ENCODE results near the gene CIDEB.
"Not testable (repeated sequence)": the region's sequence is repeated elsewhere in the genome, so short reads cannot be mapped to it uniquely, and the experiment has no call there.

Gene CIDEB

GRCh38 chr14:24331731-24332267 lies 24.0 kb upstream of the CIDEB start:
- TF ChIP-seq CTCF (conservative IDR thresholded peaks at IDR 0.05; ENCODE audit: control insufficient read depth, insufficient read depth, low read depth, low read length): no peak
- DNase-seq (ENCODE audit: low read depth): no peak
- no peak overlapping the region for H3K4me3 ChIP-seq (ENCODE audit: control insufficient read depth, low read depth, low read length)

GRCh38 chr14:24330973-24331674 lies 23.3 kb upstream of the CIDEB start:
- H3K4me3 ChIP-seq (ENCODE audit: control insufficient read depth, low read depth, low read length): no peak overlapping the region
- no peak for DNase-seq (ENCODE audit: low read depth)
- no peak for TF ChIP-seq CTCF (conservative IDR thresholded peaks at IDR 0.05; ENCODE audit: control insufficient read depth, insufficient read depth, low read depth, low read length)

- H3K4me3 ChIP-seq (ENCODE audit: control insufficient read depth, low read depth, low read length): no peak overlapping the region
- TF ChIP-seq CTCF (conservative IDR thresholded peaks at IDR 0.05; ENCODE audit: control insufficient read depth, insufficient read depth, low read depth, low read length): no peak
- DNase-seq (ENCODE audit: low read depth): no peak
These were observed 22.0 kb upstream of the CIDEB start for GRCh38 chr14:24329736-24330135.

- TF ChIP-seq CTCF (conservative IDR thresholded peaks at IDR 0.05; ENCODE audit: control insufficient read depth, insufficient read depth, low read depth, low read length): no peak
- no peak overlapping the region for H3K4me3 ChIP-seq (ENCODE audit: control insufficient read depth, low read depth, low read length)
- no peak for DNase-seq (ENCODE audit: low read depth)
These were observed 21.4 kb upstream of the CIDEB start for GRCh38 chr14:24329073-24329663.

DNA sequence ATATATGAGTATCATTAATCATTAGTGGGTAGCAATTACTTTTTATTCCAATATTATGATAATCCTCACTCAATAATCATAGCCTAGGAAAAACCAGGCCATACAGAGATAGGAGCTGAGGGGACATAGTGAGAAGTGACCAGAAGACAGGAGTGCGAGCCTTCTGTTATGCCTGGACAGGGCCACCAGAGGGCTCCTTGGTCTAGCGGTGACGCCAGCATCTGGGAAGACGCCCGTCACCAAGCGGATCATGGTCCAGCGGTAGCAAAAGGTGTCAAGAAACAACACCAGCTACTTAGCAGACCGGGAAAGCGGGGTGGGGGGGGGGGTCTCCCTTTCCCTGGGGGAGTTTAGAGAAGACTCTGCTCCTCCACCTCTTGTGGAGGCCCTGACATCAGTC lies 20.1 kb upstream of the CIDEB start:
- TF ChIP-seq CTCF (conservative IDR thresholded peaks at IDR 0.05; ENCODE audit: control insufficient read depth, insufficient read depth, low read depth, low read length): peak; percentile 23
- peak; percentile 34 for DNase-seq (ENCODE audit: low read depth)
- H3K4me3 ChIP-seq (ENCODE audit: control insufficient read depth, low read depth, low read length): not testable (repeated sequence)

GRCh38 chr14:24327303-24327702 lies 19.5 kb upstream of the CIDEB start:
- no peak overlapping the region for H3K4me3 ChIP-seq (ENCODE audit: control insufficient read depth, low read depth, low read length)
- TF ChIP-seq CTCF (conservative IDR thresholded peaks at IDR 0.05; ENCODE audit: control insufficient read depth, insufficient read depth, low read depth, low read length): no peak
- no peak for DNase-seq (ENCODE audit: low read depth)

Data from fibroblast of mammary gland (primary cell).